Retinal pigment epithelial cell (primary cell): ENCODE results near the gene TAF11.

Source experiments
- DNase-seq: peaks from one replicate; pipeline ENCODE4 v3.0.0-alpha.2; 2010; ENCODE audit warnings: low read depth
- H3K4me3 ChIP-seq: 2 replicates; pipeline ENCODE4 v1.5.1; 2011; ENCODE audit warnings: mild to moderate bottlenecking, low read length, control low read depth, moderate library complexity
- CTCF ChIP-seq: conservative IDR thresholded peaks from 2 replicates; pipeline ENCODE4 v1.5.1; 2011; ENCODE audit warnings: low read depth, low read length, control low read depth, inconsistent platforms

The TAF11 gene

GRCh38 chr6:34865107-34865506, 22.7 kb downstream of the TAF11 start:
- DNase-seq = no peak
- no peak for TF ChIP-seq CTCF

DNA sequence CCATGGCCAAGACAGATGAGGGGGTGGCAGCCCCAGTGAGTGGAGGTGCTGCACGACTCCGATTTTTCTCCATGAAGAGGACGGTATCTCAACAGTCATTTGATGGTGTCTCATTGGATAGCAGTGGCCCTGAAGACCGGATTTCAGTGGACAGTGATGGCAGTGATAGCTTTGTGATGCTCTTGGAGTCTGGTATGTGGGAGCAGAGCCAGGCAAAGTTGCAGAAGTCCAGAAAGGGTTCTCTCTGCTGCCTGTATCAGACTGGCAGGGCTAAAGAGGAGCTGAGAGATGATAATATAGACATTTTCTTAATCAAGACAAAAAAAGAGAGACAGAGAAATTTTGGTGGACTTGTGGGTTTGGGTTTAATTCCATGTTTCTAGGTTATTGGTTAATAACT, 23.8 kb downstream of the TAF11 start:
- TF ChIP-seq CTCF = no peak
- no peak for DNase-seq

More at GRCh38 chr6:34865107-34865506, 22.7 kb downstream of the TAF11 start:
- no peak overlapping the region for H3K4me3 ChIP-seq

DNA sequence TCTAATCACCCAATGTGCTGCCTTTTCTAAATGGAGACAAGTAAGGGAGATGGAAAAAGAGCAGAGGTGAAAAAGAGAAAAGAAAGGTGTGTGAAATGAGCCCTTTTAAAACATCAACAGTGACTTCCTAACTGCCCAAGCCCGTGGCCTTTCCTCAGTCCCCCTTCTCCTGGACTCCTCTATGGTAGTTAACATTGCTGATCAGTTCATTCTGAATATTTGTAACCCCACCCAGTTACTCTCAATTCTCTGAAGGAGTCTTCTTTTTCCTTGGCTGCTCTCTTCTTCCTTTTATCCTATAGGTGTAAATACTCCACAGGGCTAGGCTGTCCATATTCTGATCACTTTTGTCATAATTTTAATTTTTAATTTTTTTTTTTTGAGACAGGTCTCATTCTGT, 27.1 kb downstream of the TAF11 start:
- no peak overlapping the region for H3K4me3 ChIP-seq
- TF ChIP-seq CTCF = no peak
- DNase-seq = no peak

More for the DNA sequence above, 23.8 kb downstream of the TAF11 start:
- H3K4me3 ChIP-seq = no peak overlapping the region

GRCh38 chr6:34859951-34860350, 27.9 kb downstream of the TAF11 start:
- no peak overlapping the region for H3K4me3 ChIP-seq
- DNase-seq = no peak
- no peak for TF ChIP-seq CTCF

- no peak for TF ChIP-seq CTCF
- H3K4me3 ChIP-seq = no peak overlapping the region
- no peak for DNase-seq
Observed at GRCh38 chr6:34858681-34859080, 29.2 kb downstream of the TAF11 start.

DNA sequence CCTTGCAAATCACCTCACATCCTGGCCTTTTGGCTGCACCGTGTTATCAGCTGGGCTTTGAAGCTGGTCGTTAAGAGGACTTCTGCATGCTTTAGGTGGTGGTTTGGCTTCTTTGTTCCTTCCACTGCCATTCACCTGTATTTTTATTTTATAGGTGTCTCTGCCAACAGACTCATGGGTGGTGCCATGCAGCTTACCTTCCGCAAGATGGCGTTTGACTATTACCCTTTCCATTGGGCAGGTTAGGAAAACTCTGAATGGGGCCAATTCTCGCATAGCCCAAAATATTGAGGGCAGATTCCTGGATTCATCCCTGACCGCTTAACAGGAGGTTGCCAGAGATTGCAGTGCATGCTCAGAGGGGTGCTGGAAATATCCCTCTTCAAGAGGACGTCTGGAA, 32.4 kb downstream of the TAF11 start:
- no peak for DNase-seq

More for the DNA sequence above, 32.4 kb downstream of the TAF11 start:
- no peak overlapping the region for H3K4me3 ChIP-seq
- TF ChIP-seq CTCF = no peak
